HG03095 (cell line): ENCODE measurements around the gene CUL3.
"Not testable (repeated sequence)": the region's sequence is repeated elsewhere in the genome, so short reads cannot be mapped to it uniquely, and the experiment has no call there.

ENCODE experiments used
- ATAC-seq: cut with Tn5 transposase; IDR thresholded peaks from one replicate; pipeline ENCODE4 v1.9.1; 2021; ENCODE audit warnings: moderate library complexity; ENCODE audit not compliant: unreplicated experiment

Gene CUL3

DNA sequence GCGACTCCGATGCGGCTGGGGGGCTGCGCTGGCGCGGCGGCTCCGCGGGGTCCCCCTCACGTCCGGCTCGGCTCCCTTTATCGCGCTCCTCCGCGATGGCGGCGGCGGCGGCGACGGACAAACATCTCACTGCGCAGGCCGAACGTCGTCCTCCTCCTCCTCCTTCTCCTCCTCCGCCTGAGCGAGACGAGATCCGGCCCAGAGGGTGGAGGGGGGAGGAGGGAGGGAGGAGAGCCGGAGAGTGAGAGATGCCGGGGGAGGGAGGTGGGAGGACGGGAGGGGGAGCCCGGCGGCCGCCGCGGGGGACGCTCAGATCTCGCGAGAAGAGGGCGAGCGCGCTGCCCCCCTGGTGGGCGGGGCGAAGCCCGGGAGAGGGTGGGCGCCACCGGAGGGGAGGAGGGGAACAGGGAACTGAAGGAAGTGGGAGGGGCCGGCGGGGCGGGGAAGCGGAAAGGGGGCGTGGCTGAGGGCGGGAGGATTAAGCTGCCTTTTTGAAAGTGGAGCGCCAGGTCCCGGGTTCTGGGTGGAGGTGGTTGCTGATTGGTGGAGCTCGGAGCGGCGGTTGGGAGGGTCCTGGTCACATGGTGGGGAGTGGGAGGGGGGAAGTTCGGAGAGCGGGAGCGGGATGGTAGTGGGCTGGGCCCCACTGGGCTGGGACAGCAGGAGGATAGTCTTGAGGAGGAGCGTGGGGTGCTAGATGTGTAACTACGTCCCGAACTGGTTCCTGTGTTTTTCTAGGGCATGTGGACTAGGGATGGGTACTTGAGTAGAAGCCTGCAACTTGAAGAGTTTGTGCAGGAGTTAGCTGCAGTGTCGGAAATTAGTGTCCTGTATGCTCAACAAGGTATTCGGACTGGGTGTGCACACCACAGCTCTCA lies at the start of gene CUL3:
Gene CUL3, minus strand, starts transcription at position 153 of the 878 bp plus-strand sequence. CDS start 354 bp downstream, outside the sequence.
- ATAC-seq, result peak; percentile 79

DNA sequence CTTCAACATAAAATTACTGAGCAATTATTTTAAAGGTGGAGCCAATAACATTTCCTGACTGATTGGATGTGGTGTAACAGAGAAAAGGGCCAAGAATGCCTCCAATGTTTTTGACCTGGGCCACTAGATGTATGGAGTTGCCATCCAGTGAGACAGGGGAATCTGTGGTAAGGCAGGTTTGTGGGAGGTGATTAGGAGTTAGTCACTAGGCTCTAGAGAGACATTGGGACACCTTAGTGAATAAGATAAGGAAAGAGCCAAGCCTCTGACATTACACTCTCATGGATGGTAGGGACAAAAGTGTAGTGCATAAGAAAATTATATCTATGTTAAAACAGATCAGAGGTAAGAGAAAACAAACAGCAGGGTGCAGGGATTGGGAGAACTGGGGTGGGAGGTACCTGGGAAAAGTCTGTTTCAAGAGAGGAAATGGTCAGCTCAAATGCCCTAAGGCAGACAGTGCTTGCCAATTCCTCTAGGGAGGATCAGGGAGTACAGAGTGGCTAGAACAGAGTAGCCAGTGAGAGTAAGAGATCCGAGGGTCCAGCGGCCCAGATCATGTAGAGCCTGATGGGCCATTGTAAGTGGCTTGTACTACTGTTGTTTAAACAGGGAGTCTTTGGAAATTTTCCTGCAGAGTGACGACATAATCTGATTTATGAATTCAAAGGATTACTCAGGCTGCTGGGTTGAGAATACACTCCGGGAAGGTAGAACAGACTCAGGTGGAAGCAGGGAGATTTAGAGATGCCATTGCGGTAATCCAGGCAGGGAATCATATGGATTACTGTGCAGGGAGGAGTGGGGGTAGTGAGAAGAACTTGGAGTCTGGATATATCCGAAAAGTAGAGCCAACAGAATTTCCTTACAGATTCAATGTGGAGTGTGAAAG lies 45.7 kb upstream of the CUL3 start:
- no peak for ATAC-seq

DNA sequence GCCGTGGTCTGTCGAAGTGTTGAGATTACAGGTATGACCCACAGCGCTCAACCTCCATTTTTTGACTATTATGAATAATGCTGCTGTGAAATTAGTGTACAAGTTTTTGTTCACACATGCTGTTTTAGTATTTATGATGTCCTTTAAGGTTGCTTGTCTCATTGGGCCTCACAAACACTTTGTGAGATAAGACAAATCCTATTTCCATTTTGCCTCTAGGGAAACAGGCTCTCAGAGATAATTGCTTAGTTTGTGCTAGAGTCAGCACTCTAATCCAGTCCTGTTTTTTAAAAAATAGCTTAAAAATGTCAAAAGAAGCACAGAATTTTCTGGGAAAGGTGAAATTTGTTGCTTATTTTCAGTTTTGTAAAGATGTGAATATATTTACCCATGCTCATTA lies 43.3 kb upstream of the CUL3 start:
- no peak for ATAC-seq

DNA sequence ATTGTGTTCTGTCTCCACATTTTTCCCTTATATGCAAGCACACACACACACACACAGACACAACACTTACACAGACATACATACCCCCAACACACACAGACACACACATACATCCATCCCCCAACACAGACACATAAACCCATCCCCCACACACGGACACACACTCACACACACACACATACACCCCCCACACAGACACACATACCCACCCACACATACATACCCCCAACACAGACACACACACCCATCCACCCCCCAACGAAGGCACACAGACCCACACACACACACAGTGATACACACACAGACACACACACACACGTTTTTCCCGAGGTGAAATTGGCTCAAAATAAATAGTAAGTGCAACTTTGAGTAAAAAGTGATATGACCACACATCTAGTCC lies 41.6 kb upstream of the CUL3 start:
- ATAC-seq, result no peak

DNA sequence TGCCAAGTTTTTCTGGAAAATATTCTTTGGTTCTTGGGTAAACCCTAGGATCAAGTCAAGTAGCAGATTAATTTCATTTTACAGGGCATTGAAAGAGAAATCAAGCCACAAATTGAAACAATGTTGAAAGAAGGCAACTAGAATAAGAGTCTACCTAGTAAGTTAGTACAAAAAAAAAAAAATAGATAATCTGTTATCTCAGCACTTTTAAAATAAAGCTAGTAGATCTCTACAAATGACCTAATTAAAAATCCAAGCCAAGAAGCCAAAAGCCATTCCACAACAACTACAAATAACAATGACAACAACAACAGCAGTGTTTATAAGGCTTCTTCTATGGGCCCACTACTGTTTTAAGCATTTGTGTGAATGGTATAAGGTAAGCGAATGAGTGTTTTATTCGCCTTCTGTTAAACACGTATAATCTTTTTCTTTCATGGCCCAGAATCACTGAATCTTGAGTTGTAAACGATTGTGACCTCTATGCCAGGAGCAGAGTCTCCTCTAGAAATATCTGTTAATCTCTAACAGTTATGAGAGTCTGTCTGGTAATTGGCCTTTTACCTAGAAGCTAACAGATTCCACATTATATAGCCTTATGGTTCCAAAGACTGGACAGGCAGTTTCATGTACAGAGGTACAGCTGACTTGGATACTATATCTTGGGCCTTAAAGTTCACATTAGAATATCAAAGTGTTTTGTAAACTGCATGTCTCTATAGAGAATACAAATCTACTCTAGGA lies 28.6 kb upstream of the CUL3 start:
- no peak for ATAC-seq

DNA sequence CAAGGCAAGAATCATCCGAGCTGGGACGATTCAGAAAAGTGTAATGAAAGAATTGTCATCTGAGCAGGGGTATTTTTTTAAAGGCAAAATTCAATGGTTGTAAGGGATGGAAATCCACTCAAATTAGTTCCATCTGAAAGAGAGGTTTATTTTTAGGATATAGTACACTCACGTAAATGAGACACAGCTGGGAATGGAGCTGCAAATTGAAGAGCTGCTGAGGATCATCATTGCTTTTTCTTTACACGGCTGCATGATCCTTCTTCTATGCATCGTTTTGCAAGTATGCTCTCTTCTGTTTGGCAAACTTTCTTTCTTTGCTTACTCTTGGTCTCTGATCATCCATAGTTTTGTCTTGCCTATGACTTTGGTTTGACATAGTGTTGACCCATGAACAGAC lies 27.4 kb upstream of the CUL3 start:
- no peak for ATAC-seq

DNA sequence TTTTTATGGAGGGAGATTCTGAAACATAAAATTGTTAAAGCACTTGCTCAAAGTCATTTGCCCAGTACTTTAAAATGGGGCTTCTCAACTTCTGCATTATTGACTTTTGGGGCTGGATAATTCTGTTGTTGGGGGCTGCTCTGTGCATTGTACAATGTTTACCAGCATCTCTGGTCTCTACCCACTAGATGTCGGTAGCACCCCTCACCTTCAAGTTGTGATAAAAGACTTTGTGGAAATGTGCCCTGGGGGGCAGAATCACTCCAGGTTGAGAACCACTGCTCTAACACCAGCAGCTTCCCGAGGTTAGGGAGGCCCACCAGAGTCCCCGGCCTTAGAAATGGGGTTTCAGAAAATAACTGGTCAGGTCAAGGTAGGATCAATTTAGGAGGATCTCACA lies 26.8 kb upstream of the CUL3 start:
- no peak for ATAC-seq

DNA sequence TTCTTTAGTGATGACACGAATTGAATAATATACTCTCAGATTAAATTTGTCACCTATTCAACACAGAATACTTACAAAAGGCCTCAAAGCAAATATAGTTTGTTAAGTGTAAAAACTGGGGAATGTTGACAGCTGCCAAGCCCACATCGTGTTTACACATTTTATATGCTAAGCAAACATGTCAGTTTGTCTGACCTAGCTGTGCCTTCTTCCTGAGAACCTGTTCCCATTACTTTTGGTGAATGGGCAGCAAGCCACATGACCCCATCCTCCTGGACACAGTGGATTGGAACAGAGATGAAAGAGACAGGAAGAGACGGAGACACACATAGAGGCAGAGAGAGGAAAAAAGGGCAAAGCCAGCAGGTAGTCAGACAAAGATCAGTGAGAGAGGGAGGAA lies 22.9 kb upstream of the CUL3 start:
- no peak for ATAC-seq

DNA sequence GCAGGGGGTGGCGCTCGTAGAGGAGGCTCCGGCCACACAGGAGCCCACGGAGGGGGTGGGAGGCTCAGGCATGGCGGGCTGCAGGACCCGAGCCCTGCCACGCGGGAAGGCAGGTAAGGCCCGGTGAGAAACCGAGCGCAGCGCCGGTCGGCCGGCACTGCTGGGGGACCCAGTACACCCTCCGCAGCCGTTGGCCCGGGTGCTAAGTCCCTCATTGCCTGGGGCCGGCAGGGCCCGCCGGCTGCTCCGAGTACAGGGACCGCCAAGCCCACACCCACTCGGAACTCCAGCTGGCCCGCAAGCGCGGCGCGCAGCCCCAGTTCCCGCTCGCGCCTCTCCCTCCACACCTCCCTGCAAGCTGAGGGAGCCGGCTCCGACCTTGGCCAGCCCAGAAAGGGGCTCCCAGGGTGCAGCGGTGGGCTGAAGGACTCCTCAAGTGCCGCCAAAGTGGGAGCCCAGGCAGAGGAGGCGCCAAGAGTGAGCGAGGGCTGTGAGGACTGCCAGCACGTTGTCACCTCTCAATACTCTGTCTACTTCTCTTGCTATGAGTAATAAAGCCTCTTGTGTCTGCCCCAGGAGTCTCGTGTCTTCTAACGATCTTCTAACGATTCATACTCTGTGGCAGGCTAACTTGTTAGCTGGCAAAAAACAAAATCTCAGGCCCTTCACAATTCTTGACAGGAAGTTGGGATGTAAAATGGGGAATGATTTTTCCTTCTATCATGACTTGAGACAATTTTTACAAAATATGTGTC lies 18.8 kb upstream of the CUL3 start:
- not testable (repeated sequence) for ATAC-seq

DNA sequence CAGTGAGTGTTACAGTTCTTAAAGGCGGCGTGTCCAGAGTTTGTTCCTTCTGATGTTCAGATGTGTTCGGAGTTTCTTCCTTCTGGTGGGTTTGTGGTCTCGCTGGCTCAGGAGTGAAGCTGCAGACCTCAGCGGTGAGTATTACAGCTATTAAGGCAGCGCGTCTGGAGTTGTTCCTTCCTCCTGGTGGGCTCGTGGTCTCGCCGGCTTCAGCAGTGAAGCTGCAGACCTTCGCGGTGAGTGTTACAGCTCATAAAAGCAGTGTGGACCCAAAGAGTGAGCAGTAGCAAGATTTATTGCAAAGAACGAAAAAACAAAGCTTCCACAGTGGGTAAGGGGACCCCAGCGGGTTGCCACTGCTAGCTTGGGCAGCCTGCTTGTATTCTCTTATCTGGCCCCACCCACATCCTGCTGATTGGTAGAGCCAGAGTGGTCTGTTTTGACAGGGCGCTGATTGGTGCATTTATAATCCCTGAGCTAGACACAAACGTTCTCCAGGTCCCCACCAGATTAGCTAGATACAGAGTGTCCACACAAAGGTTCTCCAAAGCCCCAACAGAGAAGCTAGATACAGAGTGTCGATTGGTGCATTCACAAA lies 17.7 kb upstream of the CUL3 start:
- ATAC-seq, result not testable (repeated sequence)

DNA sequence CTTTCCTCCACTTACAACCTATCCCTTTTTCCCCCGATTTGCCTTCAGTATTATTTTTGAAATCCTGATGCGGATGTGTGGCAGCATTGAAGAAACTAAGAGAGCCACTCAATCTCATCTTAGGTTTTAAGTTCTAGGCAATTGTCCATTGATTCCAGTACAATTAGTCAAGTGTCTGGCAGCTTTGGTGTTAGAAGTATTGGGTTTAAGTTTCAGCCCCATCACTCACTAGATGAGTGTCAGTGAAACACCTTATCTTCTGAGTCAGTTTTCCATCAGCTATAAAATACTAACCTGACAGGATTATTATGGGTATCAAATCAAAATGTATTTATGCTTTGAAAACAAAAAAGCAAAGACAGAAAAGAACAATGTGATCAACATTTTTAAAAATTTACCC lies 16.8 kb upstream of the CUL3 start:
- ATAC-seq, result no peak

DNA sequence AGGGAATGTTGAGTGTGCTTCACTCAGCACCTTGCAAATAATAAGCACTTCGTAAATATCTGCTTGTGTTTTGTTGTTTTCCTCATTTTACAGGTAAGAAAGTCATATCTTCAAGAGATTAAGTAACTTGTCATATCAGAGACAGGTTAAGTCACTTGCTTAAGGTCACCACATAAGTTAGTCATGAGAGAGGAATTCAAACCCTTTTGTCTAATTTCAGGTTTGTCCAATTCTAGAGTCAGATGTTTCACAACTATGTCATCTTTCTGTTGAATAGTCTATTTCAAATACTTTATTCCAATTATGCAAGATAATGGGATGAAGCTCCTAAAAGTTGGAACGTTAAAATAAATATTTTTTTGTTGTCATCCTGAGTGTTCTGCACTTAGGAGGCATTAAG lies 13.5 kb upstream of the CUL3 start:
- ATAC-seq, result no peak

DNA sequence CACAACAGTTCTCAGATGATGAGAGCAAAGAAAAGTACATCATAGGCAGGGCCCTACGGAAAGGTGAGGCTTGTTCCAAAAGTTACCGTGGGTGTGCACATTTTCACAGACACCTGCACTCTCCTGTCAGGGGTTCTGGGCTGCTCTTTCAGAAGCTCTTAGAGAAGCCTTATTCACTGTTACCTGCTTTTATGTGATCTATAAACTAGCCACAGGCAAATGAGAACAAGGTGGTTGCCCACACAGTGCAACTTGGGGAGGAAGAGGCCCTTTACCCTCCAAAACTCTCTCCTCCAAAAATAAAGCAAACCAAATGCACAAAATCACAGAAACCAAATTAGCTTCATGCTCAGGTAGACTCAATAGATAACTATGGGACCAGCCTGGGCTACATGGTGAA lies 11.1 kb upstream of the CUL3 start:
- no peak for ATAC-seq

DNA sequence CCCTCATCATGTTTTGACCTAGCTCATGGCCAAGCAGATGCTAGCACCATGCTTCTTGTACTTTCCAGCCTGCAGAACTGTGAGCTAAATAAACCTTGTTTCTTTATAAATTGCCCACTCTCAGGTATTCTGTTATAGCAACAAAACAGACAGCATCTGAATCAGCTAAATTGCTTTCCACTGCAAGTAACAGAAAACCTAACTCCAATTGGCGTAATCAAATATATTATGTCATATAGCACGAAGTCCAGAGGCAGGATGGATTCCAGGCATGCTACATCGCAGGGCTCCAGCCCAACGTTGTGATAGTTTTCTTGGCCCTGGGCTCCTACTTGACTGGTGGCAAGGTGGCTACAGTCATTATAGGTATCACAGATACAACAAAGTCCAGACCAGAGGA lies 10.4 kb upstream of the CUL3 start:
- ATAC-seq, result no peak

DNA sequence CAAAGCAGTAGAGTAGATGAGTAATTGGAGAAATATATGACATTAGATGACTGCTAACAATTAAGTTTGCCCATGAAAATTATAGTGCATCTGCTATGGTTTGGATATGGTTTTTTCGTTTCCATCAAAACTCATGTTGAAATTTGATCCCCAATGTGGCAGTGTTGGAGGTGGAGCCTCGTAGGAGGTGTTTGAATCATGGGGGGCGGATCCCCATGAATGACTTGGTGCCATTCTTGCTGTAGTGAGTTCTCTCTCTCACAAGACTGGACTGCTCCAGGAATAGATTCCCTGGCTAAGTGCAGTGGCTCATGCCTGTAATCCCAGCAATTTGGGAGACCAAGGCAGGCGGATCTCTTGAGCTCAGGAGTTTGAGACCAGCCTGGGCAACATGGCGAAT lies 9.7 kb upstream of the CUL3 start:
- no peak for ATAC-seq

DNA sequence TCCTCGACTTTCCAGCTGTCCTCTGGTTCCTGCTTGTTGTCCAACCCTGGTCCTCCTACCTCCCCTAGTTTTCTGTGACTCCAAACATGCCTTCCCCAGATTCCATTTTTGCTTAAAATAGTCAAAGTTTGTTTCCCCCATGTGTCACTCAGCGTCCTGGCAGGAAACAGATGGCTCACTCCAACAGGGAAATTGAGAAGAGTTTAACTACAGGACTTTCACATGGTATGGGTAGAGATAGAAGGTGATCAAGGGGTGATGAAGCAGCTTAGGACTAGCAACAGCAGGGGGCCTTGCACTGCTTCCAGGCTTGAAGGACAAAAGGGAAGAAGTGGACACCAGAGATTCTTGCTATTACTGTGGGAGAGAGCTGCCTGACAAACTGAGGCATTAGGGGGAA lies 6.1 kb upstream of the CUL3 start:
- no peak for ATAC-seq

DNA sequence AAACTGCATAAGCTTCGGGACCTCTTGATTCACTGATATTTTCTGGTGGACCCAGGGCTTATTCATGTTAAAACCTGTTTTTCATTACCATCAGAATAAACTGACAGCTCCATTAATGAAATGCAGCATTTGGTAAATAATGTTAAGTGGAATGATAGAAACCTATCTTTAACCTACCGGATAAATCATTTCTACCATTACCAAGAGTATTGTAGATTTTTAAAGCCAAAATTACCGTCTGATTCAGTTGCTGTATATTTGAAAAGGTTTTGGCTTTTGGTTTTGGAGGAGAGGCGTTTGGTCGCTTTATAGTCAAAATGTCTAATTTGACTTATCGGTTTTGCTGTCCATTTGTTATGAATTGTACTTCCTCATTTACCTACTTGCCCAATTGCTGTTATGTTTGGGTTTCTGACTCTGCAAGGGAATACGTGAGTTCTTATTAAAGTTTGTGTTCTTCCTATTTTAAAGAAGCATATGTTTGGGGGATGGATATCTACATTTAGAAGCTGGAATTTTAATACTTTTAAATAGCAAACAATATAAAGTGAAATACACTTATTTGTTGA lies 1.0 kb upstream of the CUL3 start:
- no peak for ATAC-seq

DNA sequence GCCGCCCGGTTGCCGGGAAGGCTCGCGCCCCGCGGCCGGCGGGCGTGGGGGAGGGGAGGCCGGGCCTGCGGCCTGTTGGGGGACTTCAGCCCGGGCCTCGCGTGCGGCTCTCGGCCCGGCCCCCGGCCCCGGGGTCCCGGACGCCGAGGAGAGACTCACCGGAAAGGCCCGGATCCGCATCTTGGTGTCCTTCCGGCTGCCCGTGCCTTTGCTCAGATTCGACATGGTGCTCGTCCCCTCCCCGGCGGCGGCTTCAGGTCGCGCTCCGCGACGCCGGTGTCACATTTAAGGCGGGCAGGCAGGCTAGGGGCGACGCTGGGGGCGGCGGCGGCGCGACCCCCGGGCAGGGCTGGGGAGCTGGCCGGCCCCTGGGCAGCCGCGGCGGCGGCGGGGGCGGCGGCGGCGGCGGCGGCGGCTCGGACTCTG lies 365 bp downstream of the CUL3 start:
- peak; percentile 29 for ATAC-seq

DNA sequence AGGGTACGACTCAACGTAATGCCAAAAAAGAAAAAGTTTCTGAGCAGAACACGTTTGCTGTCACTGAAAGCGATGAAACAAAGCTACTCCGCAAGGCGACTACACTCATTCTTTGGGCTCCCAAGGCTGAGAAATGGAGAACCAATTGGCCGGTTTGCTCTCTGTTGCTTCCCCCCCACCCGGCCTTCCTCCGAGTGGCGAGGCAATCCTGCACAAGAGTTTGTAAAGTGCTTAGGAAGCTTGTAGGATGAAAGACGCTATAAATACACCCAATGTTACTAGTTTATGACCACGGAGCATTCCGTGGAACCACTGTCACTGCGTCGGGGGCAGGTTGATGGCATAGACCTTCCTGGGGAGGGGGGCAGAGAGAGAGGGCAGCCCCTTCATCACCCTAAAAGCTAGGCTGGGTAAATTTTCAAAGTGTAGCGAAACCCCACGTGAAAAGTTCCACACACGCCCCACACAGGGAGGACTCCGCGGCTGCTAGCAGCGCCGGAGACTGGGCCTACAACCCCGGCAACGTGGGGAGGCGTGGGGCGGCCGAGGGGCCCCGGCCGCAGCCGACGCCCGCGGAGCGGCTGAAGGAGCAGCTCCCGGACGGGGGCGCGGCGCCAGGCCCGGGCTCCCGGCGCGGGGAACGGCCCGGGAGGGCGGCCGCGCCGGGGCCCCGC lies 915 bp downstream of the CUL3 start:
- ATAC-seq, result peak; percentile 1
